Measurements from ENCODE around the gene SLIT3. TPM values are rescaled to one million over a fixed set of nuclear protein-coding genes. Genes with fewer than 3 reads are reported as not detected.

The SLIT3 gene
- total RNA-seq, 1 donor from 2014 or later: 3.2 TPM

DNA sequence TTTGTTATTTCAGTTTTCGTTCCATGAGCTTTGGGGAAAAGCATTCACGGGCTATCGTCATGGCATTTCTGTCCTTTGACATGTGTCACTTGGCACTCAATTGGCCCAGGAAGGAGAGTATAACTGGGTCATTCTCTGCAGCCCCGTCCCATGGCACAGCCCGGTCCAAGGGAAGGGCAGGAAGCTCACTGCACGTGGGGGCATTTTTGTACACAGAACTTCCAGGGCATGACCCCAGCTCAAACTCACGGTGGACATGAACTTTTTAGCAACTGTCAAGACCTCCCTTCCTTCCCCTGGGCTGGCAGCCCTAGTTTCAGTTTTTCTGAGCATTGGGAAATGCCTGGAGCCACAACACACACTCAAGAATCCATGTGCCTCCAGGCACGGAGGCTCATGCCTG, 560.1 kb downstream of the SLIT3 start:
- Mint-ChIP-seq H3K27ac (ENCODE audit: unreplicated experiment) (no peak overlapping the region), H3K9me3 (ENCODE audit: unreplicated experiment) (no peaks in the 10 kb centered on the region), H3K27me3 (ENCODE audit: unreplicated experiment) (no peaks in the 10 kb centered on the region), H3K36me3 (ENCODE audit: low read depth, unreplicated experiment) (no peaks in the 10 kb centered on the region), H3K4me1 (ENCODE audit: unreplicated experiment) (no peaks in the 10 kb centered on the region), H3K4me3 (ENCODE audit: unreplicated experiment) (no peak overlapping the region)
- TF ChIP-seq, protein P1, sequence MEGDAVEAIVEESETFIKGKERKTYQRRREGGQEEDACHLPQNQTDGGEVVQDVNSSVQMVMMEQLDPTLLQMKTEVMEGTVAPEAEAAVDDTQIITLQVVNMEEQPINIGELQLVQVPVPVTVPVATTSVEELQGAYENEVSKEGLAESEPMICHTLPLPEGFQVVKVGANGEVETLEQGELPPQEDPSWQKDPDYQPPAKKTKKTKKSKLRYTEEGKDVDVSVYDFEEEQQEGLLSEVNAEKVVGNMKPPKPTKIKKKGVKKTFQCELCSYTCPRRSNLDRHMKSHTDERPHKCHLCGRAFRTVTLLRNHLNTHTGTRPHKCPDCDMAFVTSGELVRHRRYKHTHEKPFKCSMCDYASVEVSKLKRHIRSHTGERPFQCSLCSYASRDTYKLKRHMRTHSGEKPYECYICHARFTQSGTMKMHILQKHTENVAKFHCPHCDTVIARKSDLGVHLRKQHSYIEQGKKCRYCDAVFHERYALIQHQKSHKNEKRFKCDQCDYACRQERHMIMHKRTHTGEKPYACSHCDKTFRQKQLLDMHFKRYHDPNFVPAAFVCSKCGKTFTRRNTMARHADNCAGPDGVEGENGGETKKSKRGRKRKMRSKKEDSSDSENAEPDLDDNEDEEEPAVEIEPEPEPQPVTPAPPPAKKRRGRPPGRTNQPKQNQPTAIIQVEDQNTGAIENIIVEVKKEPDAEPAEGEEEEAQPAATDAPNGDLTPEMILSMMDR (IDR thresholded peaks at IDR 0.05; ENCODE audit: unreplicated experiment): no peak
- no peak for DNase-seq (ENCODE audit: low spot score)

DNA sequence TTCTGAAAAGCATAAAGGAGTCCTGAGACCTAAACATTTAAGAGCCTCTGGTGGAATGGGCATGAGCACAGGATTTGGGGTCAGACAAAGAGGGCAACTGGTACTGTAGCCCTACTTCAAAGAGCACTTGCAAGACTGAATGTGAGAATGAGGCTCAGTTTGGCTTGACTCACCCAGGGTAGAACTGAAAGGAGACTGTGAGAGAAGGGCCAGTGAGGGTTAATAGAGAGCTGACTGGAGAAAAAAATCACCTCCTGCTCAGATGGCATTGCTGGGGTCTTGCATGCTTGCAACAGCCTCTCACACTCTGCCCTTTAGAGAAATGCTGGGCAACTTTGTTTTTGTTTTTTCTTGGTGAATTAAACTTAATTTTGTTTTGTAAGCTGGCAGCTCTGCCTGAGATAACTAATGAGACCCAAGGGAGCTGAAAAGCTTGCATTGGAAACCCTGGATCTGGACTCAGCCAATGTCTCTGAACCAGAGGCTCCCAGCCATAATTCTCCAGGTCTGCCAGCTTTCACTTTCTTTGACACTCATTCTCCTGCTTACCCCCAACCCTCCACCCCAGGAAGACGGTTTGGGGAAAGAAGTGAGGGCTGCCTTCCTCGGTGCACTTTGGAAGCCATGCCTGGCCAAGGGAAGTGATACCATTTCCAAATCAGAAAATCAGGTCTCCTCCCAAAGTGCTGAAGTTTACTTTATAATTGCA, 560.7 kb downstream of the SLIT3 start:
- no peaks in the 10 kb centered on the region for H3K36me3 Mint-ChIP-seq (ENCODE audit: low read depth, unreplicated experiment)
- no peaks in the 10 kb centered on the region for H3K4me1 Mint-ChIP-seq (ENCODE audit: unreplicated experiment)
- H3K27ac Mint-ChIP-seq (ENCODE audit: unreplicated experiment): no peak overlapping the region
- no peaks in the 10 kb centered on the region for H3K27me3 Mint-ChIP-seq (ENCODE audit: unreplicated experiment)
- TF ChIP-seq, protein P1 (IDR thresholded peaks at IDR 0.05; ENCODE audit: unreplicated experiment): no peak
- no peaks in the 10 kb centered on the region for H3K9me3 Mint-ChIP-seq (ENCODE audit: unreplicated experiment)
- no peak for DNase-seq (ENCODE audit: low spot score)
- no peak overlapping the region for H3K4me3 Mint-ChIP-seq (ENCODE audit: unreplicated experiment)

DNA sequence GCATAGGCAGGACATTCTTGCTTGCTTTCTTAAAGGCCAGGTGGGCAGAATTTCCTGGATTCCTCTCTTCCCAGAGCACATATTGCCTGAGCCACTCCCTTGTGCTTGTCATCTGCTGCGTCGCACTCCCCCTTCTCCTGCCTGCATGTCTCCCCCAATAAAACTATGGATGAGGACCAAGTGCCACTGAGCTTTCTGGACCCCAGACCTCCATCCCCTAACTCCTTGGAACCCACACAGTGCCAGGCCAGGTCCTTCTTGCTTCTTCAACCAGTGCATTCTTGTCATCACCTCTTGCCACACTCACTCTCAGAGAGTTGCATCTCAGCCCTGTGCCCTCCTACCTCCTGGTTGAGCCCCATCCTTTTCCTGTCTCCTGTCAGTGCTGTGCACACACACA, 563.9 kb downstream of the SLIT3 start:
- Mint-ChIP-seq H3K4me1 (ENCODE audit: unreplicated experiment) (no peaks in the 10 kb centered on the region), H3K4me3 (ENCODE audit: unreplicated experiment) (no peak overlapping the region), H3K36me3 (ENCODE audit: low read depth, unreplicated experiment) (no peaks in the 10 kb centered on the region), H3K27ac (ENCODE audit: unreplicated experiment) (no peak overlapping the region), H3K27me3 (ENCODE audit: unreplicated experiment) (no peaks in the 10 kb centered on the region), H3K9me3 (ENCODE audit: unreplicated experiment) (no peaks in the 10 kb centered on the region)
- no peak for DNase-seq (ENCODE audit: low spot score)
- TF ChIP-seq, protein P1 (IDR thresholded peaks at IDR 0.05; ENCODE audit: unreplicated experiment): no peak

DNA sequence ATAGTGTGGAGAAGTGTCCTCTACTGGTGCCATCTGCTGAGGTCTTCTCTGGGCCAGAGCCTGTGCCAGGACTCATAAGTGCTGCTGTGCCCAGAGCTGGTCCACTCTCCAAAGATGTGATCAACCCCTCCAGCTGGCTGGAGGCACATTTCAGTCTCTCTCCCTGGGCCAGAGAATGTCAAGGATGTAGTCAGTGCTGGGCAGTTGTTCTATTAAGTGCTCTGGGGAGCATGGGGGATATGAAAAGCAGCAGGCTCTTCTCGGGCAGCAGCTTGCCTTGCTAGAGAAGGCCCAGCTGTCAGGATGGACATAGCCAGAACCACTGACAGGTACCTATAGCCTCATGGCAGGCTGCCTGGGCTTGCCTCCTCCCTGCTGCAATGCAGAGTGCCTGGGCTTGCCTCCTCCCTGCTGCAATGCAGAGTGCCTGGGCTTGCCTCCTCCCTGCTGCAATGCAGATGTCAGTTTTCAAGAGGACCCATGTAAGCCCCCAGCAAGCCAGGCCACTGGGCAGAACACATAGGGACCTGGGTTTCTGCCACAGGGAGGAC, 564.6 kb downstream of the SLIT3 start:
- H3K27me3 Mint-ChIP-seq (ENCODE audit: unreplicated experiment): no peaks in the 10 kb centered on the region
- H3K27ac Mint-ChIP-seq (ENCODE audit: unreplicated experiment): no peak overlapping the region
- no peaks in the 10 kb centered on the region for H3K9me3 Mint-ChIP-seq (ENCODE audit: unreplicated experiment)
- TF ChIP-seq, protein P1 (IDR thresholded peaks at IDR 0.05; ENCODE audit: unreplicated experiment): no peak
- H3K4me1 Mint-ChIP-seq (ENCODE audit: unreplicated experiment): no peaks in the 10 kb centered on the region
- H3K4me3 Mint-ChIP-seq (ENCODE audit: unreplicated experiment): no peak overlapping the region
- H3K36me3 Mint-ChIP-seq (ENCODE audit: low read depth, unreplicated experiment): no peaks in the 10 kb centered on the region
- DNase-seq (ENCODE audit: low spot score): no peak

DNA sequence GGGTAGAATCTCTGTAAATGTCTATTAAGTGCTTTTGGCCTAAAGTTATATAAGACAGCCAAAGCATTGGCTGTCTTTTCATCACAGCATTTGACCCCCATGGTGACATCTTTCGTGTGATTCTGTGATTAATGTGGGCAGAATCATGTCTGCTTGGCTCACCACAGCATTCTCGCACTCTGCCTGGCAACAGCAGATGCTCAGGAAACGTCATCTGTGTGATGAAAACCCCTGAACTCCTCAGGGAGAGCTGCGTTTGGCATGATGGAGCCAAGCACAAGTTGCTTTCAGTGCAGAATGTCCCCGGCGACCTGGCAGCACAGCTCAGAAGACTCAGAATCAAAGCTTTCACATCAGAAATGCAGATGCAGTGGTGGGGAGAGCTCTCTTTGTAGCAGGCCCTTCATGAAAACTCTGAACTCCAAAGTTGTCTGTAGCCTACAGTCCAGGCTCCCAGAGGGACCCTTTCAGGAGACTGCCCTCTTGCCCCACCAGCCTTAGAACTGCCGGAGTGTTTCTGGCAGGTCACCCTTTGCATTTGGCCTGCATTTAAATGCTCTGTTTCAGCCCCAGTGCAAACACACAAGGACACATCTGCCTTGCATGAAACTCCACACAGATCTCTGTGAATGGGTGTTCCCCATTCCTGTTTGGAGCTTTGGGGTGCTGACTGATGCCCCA, 566.2 kb downstream of the SLIT3 start:
- Mint-ChIP-seq H3K27ac (ENCODE audit: unreplicated experiment) (no peak overlapping the region), H3K9me3 (ENCODE audit: unreplicated experiment) (no peaks in the 10 kb centered on the region)
- TF ChIP-seq, protein P1 (IDR thresholded peaks at IDR 0.05; ENCODE audit: unreplicated experiment): no peak

More for the DNA sequence above, 566.2 kb downstream of the SLIT3 start:
- H3K4me1 Mint-ChIP-seq (ENCODE audit: unreplicated experiment): no peaks in the 10 kb centered on the region
- no peaks in the 10 kb centered on the region for H3K36me3 Mint-ChIP-seq (ENCODE audit: low read depth, unreplicated experiment)
- H3K27me3 Mint-ChIP-seq (ENCODE audit: unreplicated experiment): no peaks in the 10 kb centered on the region
- no peak for DNase-seq (ENCODE audit: low spot score)
- no peak overlapping the region for H3K4me3 Mint-ChIP-seq (ENCODE audit: unreplicated experiment)
